GM23248 (cell line): ENCODE results near the gene YES1. TPM values are rescaled to one million over a fixed set of nuclear protein-coding genes. Genes with fewer than 3 reads are reported as not detected.
A peak's percentile ranks its signal among the peaks of the same experiment; 100 is the strongest.
"Not testable (repeated sequence)": the region's sequence is repeated elsewhere in the genome, so short reads cannot be mapped to it uniquely, and the experiment has no call there.

ENCODE experiments used
- DNase-seq: peaks from one replicate; pipeline ENCODE4 v3.0.0-alpha.2; 2015
- H2AFZ ChIP-seq: fragments of 200-600 bp; sonication (generic); 2 replicates; pipeline ENCODE4 v1.6.1; 2016; ENCODE audit warnings: antibody characterized with exemption
- H3F3A ChIP-seq: fragments of 200-600 bp; sonication (generic); 2 replicates; pipeline ENCODE4 v1.6.1; 2016; ENCODE audit warnings: mild to moderate bottlenecking, antibody characterized with exemption, mixed run types; ENCODE audit not compliant: insufficient read depth
- H3K27ac ChIP-seq: fragments of 200-600 bp; sonication (generic); 2 replicates; pipeline ENCODE4 v1.5.1; 2016; ENCODE audit warnings: mild to moderate bottlenecking
- H3K27me3 ChIP-seq: fragments of 200-600 bp; sonication (generic); replicated peaks from 2 replicates; pipeline ENCODE4 v1.6.1; 2016; ENCODE audit warnings: mild to moderate bottlenecking; ENCODE audit not compliant: insufficient read depth
- H3K36me3 ChIP-seq: fragments of 200-600 bp; sonication (generic); 2 replicates; pipeline ENCODE4 v1.6.1; 2016; ENCODE audit warnings: low read depth, mild to moderate bottlenecking
- H3K4me1 ChIP-seq: fragments of 200-600 bp; sonication (generic); 2 replicates; pipeline ENCODE4 v1.6.1; 2016; ENCODE audit warnings: mild to moderate bottlenecking; ENCODE audit not compliant: insufficient read depth
- H3K4me2 ChIP-seq: fragments of 200-600 bp; sonication (generic); one replicate; pipeline ENCODE4 v1.6.1; 2016; ENCODE audit warnings: mild to moderate bottlenecking; ENCODE audit not compliant: unreplicated experiment
- H3K4me3 ChIP-seq: fragments of 200-600 bp; sonication (generic); 2 replicates; pipeline ENCODE4 v1.5.1; 2016; ENCODE audit warnings: mild to moderate bottlenecking
- H3K79me2 ChIP-seq: fragments of 200-600 bp; sonication (generic); 2 replicates; pipeline ENCODE4 v1.6.1; 2016; ENCODE audit warnings: mild to moderate bottlenecking; ENCODE audit not compliant: insufficient read depth
- H3K9ac ChIP-seq: fragments of 200-600 bp; sonication (generic); 2 replicates; pipeline ENCODE4 v1.6.1; 2016; ENCODE audit warnings: mild to moderate bottlenecking
- H3K9me2 ChIP-seq: fragments of 200-600 bp; sonication (generic); 2 replicates; pipeline ENCODE4 v1.6.1; 2016; ENCODE audit warnings: mixed run types, mild to moderate bottlenecking, moderate library complexity; ENCODE audit not compliant: insufficient read depth
- H3K9me3 ChIP-seq: fragments of 200-600 bp; sonication (generic); one replicate; pipeline ENCODE4 v1.6.1; 2017; ENCODE audit warnings: low read depth
- H4K20me1 ChIP-seq: fragments of 200-600 bp; sonication (generic); 2 replicates; pipeline ENCODE4 v1.6.0; 2016; ENCODE audit not compliant: insufficient read depth
- EZH2 ChIP-seq: fragments of 200-600 bp; sonication (generic); IDR thresholded peaks from 2 replicates; pipeline ENCODE4 v1.6.1; 2018; ENCODE audit warnings: antibody characterized with exemption, mild to moderate bottlenecking; ENCODE audit not compliant: insufficient read depth, poor library complexity, severe bottlenecking
- EZH2phosphoT487 ChIP-seq: fragments of 200-600 bp; sonication (generic); IDR thresholded peaks from 2 replicates; pipeline ENCODE4 v1.6.1; 2018; ENCODE audit warnings: antibody characterized with exemption, moderate library complexity, mild to moderate bottlenecking, low read depth; ENCODE audit not compliant: insufficient read depth
- WGBS, 2 experiments: methylation state at CpG; one replicate each; pipeline ENCODE4 v1.1.6; 2015 to 2017; ENCODE audit warnings: low lambda C conversion rate in 2 of 2, low coverage in 1 of 2; ENCODE audit errors: missing lambda C conversion rate in 2 of 2; 5-methylcytosine and 5-hydroxymethylcytosine counted together
- in situ Hi-C: fragments of 300-500 bp; cut with MboI; formaldehyde crosslinking; loops from 2 replicates; pipeline ENCODE4 v1.15.0; 2020
- polyA plus RNA-seq: library from polyadenylated mRNA; unstranded; fragments of >200 nt; fragmentation: Nextera tagmentation; extraction: Ambion mirVana; gene quantifications from 2 replicates; pipeline ENCODE4 v1.2.1, GENCODE V29; 2016
- total RNA-seq: library from RNA; depleted of rRNA; stranded (reverse); fragments of >200 nt; shearing (Covaris generic); gene quantifications from 2 replicates; pipeline ENCODE4 v1.2.3, GENCODE V29; 2014

The YES1 gene
- total and polyA plus RNA-seq, 2 experiments from 2014 or later: 23.6 to 89.9 TPM

- peaks cover 27% of the 10 kb centered on the region for H3K4me1 ChIP-seq
- TF ChIP-seq EZH2: no peak
- TF ChIP-seq EZH2phosphoT487: no peak
- WGBS, 2 experiments: 1 to 2% methylated on average over 27 to 30 of the region's 30 CpGs
- DNase-seq: peak; percentile 59
- in situ Hi-C loops: no loop called here
- H3K9me3 ChIP-seq: no peaks in the 10 kb centered on the region
- peak overlapping the region; percentile 95 for H3K9ac ChIP-seq
- no peaks in the 10 kb centered on the region for H3K9me2 ChIP-seq
- no peaks in the 10 kb centered on the region for H3K36me3 ChIP-seq
- H3K79me2 ChIP-seq: peaks cover 55% of the 10 kb centered on the region
- H2AFZ ChIP-seq: peak overlapping the region; percentile 87
- peak overlapping the region; percentile 94 for H3K4me3 ChIP-seq
- peak overlapping the region; percentile 96 for H3K27ac ChIP-seq
- H3K4me2 ChIP-seq: peak overlapping the region; percentile 84
- peaks cover 27% of the 10 kb centered on the region for H3F3A ChIP-seq
- H3K27me3 ChIP-seq: no peaks in the 10 kb centered on the region
- H4K20me1 ChIP-seq: peaks cover 11% of the 10 kb centered on the region
Observed at GRCh38 chr18:811182-811891, 705 bp downstream of the YES1 start.

DNA sequence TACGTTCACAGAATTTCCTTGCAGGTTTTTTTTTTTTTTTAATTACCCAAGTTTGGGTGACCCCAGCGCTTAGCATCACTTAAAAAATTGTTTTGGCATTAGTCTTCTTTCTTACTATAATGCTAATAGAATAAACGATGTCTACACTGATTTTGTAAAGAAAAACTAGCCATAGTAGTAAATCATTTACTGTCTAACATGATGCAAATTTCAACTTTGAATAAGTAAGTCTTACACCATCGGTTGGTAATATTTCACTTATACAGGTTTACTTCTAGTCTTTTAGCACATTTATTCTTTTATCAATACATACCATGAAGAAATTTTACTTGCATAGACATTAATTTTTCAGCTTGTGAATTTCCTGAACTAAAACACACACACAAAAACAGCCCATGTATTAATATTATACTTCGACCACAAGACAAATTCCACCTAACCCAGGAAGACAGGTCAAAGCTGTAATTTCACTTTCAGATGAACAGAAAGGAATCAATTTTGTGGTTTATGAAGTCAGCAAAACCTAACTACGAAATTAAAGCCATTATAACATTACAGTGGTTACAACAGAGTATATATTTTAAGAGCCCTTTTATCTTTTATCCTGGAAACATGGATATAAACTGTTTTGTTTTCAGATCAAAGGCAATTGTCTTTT lies 1.9 kb downstream of the YES1 start:
- no peak overlapping the region for H2AFZ ChIP-seq
- TF ChIP-seq EZH2 (no peak), EZH2phosphoT487 (no peak)
- peaks cover 34% of the 10 kb centered on the region for H3K4me1 ChIP-seq
- H3K27ac ChIP-seq: no peak overlapping the region
- H3K9me2 ChIP-seq: no peaks in the 10 kb centered on the region
- WGBS, 2 experiments: 87 to 92% methylated on average over 6 of the region's 6 CpGs
- H3K36me3 ChIP-seq: no peaks in the 10 kb centered on the region
- no peaks in the 10 kb centered on the region for H3K27me3 ChIP-seq
- H3F3A ChIP-seq: peaks cover 27% of the 10 kb centered on the region
- peak overlapping the region; percentile 95; the same call in 1 of the 2 replicates for H3K9ac ChIP-seq
- no peak for DNase-seq
- H4K20me1 ChIP-seq: peaks cover 11% of the 10 kb centered on the region
- in situ Hi-C loops: no loop called here
- peak overlapping the region; percentile 94 for H3K4me3 ChIP-seq
- H3K79me2 ChIP-seq: peaks cover 67% of the 10 kb centered on the region
- H3K4me2 ChIP-seq: peak overlapping the region; percentile 84
- no peaks in the 10 kb centered on the region for H3K9me3 ChIP-seq

GRCh38 chr18:809228-809627 lies 2.8 kb downstream of the YES1 start:
- H2AFZ ChIP-seq, H3K4me2 ChIP-seq, H3K27ac ChIP-seq, H3K9me2 ChIP-seq, H3K9me3 ChIP-seq, H3K9ac ChIP-seq, H3K27me3 ChIP-seq, in situ Hi-C loops, H3K36me3 ChIP-seq, DNase-seq, H3K4me3 ChIP-seq: not testable (repeated sequence)
- peaks cover 34% of the 10 kb centered on the region for H3K4me1 ChIP-seq
- peaks cover 76% of the 10 kb centered on the region for H3K79me2 ChIP-seq
- 96 to 97% methylated on average over 11 of the region's 11 CpGs for WGBS, 2 experiments
- peaks cover 27% of the 10 kb centered on the region for H3F3A ChIP-seq
- peaks cover 11% of the 10 kb centered on the region for H4K20me1 ChIP-seq

- H3K4me2 ChIP-seq: peak overlapping the region; percentile 13
- no peaks in the 10 kb centered on the region for H3K9me3 ChIP-seq
- H4K20me1 ChIP-seq: peaks cover 11% of the 10 kb centered on the region
- WGBS, 2 experiments: 74 to 83% methylated on average over 2 of the region's 2 CpGs
- H3K79me2 ChIP-seq: peaks cover 83% of the 10 kb centered on the region
- peaks cover 34% of the 10 kb centered on the region for H3K4me1 ChIP-seq
- peaks cover 25% of the 10 kb centered on the region for H3F3A ChIP-seq
- no peak overlapping the region for H2AFZ ChIP-seq
- H3K36me3 ChIP-seq: no peaks in the 10 kb centered on the region
- DNase-seq: peak; percentile 9
- in situ Hi-C loops: no loop called here
- H3K9me2 ChIP-seq: no peaks in the 10 kb centered on the region
- H3K4me3 ChIP-seq: 0 out of 2 replicates have a peak overlapping the region, but pooled peaks have one; percentile 10
- H3K9ac ChIP-seq: no peak overlapping the region
- H3K27ac ChIP-seq: no peak overlapping the region; the same call in 1 of the 2 replicates
- no peaks in the 10 kb centered on the region for H3K27me3 ChIP-seq
- TF ChIP-seq EZH2phosphoT487: no peak
- TF ChIP-seq EZH2: no peak
Observed at GRCh38 chr18:808502-808901, 3.5 kb downstream of the YES1 start.
